HG03097 (cell line): Measurements from ENCODE around the gene PABPC1L.
"Not testable (repeated sequence)": the region's sequence is repeated elsewhere in the genome, so short reads cannot be mapped to it uniquely, and the experiment has no call there.

Source experiments
- ATAC-seq: cut with Tn5 transposase; IDR thresholded peaks from one replicate; pipeline ENCODE4 v1.9.1; 2021; ENCODE audit not compliant: unreplicated experiment, low FRiP score

Gene PABPC1L

GRCh38 chr20:44909872-44910689 lies at the start of gene PABPC1L:
Gene PABPC1L, plus strand, starts transcription at chr20:44910060. Its CDS starts 84 bp downstream, at chr20:44910144.
- ATAC-seq, result peak; percentile 58

- no peak for ATAC-seq
Measured at GRCh38 chr20:44861531-44862006, 48.3 kb upstream of the PABPC1L start.

- ATAC-seq, result no peak
Measured at GRCh38 chr20:44862286-44862685, 47.6 kb upstream of the PABPC1L start.

GRCh38 chr20:44863365-44864084 lies 46.3 kb upstream of the PABPC1L start:
- ATAC-seq, result not testable (repeated sequence)

GRCh38 chr20:44864493-44864892 lies 45.4 kb upstream of the PABPC1L start:
- ATAC-seq, result not testable (repeated sequence)

GRCh38 chr20:44866703-44867335 lies 43.0 kb upstream of the PABPC1L start:
- no peak for ATAC-seq

- no peak for ATAC-seq
Measured at GRCh38 chr20:44869471-44869870, 40.4 kb upstream of the PABPC1L start.

- ATAC-seq, result not testable (repeated sequence)
Measured at GRCh38 chr20:44882360-44882759, 27.5 kb upstream of the PABPC1L start.

GRCh38 chr20:44883214-44883902 lies 26.5 kb upstream of the PABPC1L start:
- no peak for ATAC-seq

- ATAC-seq, result no peak
Measured at GRCh38 chr20:44884907-44885391, 24.9 kb upstream of the PABPC1L start.

- peak; percentile 88 for ATAC-seq
Measured at GRCh38 chr20:44885392-44886265, 24.2 kb upstream of the PABPC1L start, which contains the start of gene YWHAB. Gene YWHAB, plus strand, starts transcription at chr20:44885705. Its CDS starts 15,829 bp downstream, at chr20:44901534.

GRCh38 chr20:44886266-44886651 lies 23.6 kb upstream of the PABPC1L start:
- no peak for ATAC-seq

- no peak for ATAC-seq
Measured at GRCh38 chr20:44886828-44887227, 23.0 kb upstream of the PABPC1L start.

- no peak for ATAC-seq
Measured at GRCh38 chr20:44887466-44887865, 22.4 kb upstream of the PABPC1L start.

GRCh38 chr20:44888226-44889103 lies 21.4 kb upstream of the PABPC1L start:
- no peak for ATAC-seq

- ATAC-seq, result no peak
Measured at GRCh38 chr20:44891826-44892225, 18.0 kb upstream of the PABPC1L start.

- ATAC-seq, result no peak
Measured at GRCh38 chr20:44894959-44895358, 14.9 kb upstream of the PABPC1L start.

GRCh38 chr20:44896583-44896982 lies 13.3 kb upstream of the PABPC1L start:
- no peak for ATAC-seq
